Measurements from ENCODE around the gene SEZ6L2.

GRCh38 chr16:29925781-29926710 lies 26.7 kb upstream of the SEZ6L2 start, which contains the start of gene KCTD13:
- no peak for TF ChIP-seq CTCF (IDR thresholded peaks at IDR 0.05)
- TF ChIP-seq POLR2A (IDR thresholded peaks at IDR 0.05) = peak in 1 of 2 donors; percentile 92
- peak; percentile 91 to 98 for TF ChIP-seq POLR2AphosphoS5 (IDR thresholded peaks at IDR 0.05; ENCODE audit: insufficient read depth in 1 of 2, low read depth in 1 of 2)

Measured in vagina (tissue), 2 donors.